HepG2 (cell line): ENCODE measurements around the gene SIRT6. TPM values are rescaled to one million over a fixed set of nuclear protein-coding genes. Genes with fewer than 3 reads are reported as not detected.

ENCODE experiments used
- ARNTL ChIP-seq: sonication (generic); formaldehyde crosslinking; IDR thresholded peaks from 2 replicates; pipeline ENCODE4 v1.4.0; 2020; ENCODE audit warnings: mild to moderate bottlenecking, missing genetic modification reagents
- DR1 ChIP-seq: sonication (generic); formaldehyde crosslinking; IDR thresholded peaks from 2 replicates; pipeline ENCODE4 v1.8.0; 2021; ENCODE audit warnings: mild to moderate bottlenecking, missing genetic modification reagents, inconsistent platforms
- FOXJ3 ChIP-seq: sonication (generic); formaldehyde crosslinking; IDR thresholded peaks from 2 replicates; pipeline ENCODE4 v1.4.0; 2020; ENCODE audit warnings: missing genetic modification reagents, mild to moderate bottlenecking, borderline replicate concordance
- FOXK1 ChIP-seq: sonication (generic); formaldehyde crosslinking; IDR thresholded peaks from 2 replicates; pipeline ENCODE4 v1.4.0; 2020; ENCODE audit warnings: low read depth, missing genetic modification reagents, borderline replicate concordance
- GATAD2A ChIP-seq: IDR thresholded peaks from 2 replicates; pipeline ENCODE4 v1.6.1; 2016
- HOMEZ ChIP-seq: IDR thresholded peaks from 2 replicates; pipeline ENCODE4 v1.6.1; 2016; ENCODE audit warnings: low read depth
- KDM3A ChIP-seq: IDR thresholded peaks from 2 replicates; pipeline ENCODE4 v1.6.1; 2018; ENCODE audit warnings: low read depth, missing compliant biosample characterization
- MIER3 ChIP-seq: IDR thresholded peaks from 2 replicates; pipeline ENCODE4 v1.6.1; 2016; ENCODE audit warnings: missing compliant biosample characterization, borderline replicate concordance
- MIXL1 ChIP-seq: IDR thresholded peaks from 2 replicates; pipeline ENCODE4 v1.6.1; 2016
- MLLT10 ChIP-seq: sonication (generic); formaldehyde crosslinking; IDR thresholded peaks from 2 replicates; pipeline ENCODE4 v1.4.0; 2020; ENCODE audit warnings: missing genetic modification reagents
- PRDM15 ChIP-seq: sonication (generic); formaldehyde crosslinking; IDR thresholded peaks from 2 replicates; pipeline ENCODE4 v1.4.0; 2020; ENCODE audit warnings: missing genetic modification reagents
- THAP7 ChIP-seq: sonication (generic); formaldehyde crosslinking; IDR thresholded peaks from 2 replicates; pipeline ENCODE4 v1.8.1; 2023; ENCODE audit warnings: mild to moderate bottlenecking, missing genetic modification reagents
- ZNF180 ChIP-seq: sonication (generic); formaldehyde crosslinking; IDR thresholded peaks from 2 replicates; pipeline ENCODE4 v1.4.0; 2020; ENCODE audit warnings: low read depth, missing genetic modification reagents, borderline replicate concordance
- ZNF253 ChIP-seq: sonication (generic); formaldehyde crosslinking; IDR thresholded peaks from 2 replicates; pipeline ENCODE4 v1.8.0; 2022; ENCODE audit warnings: mild to moderate bottlenecking, missing genetic modification reagents, borderline replicate concordance
- ZNF512B ChIP-seq: sonication (generic); formaldehyde crosslinking; IDR thresholded peaks from 2 replicates; pipeline ENCODE4 v1.5.1; 2020; ENCODE audit warnings: missing genetic modification reagents, mild to moderate bottlenecking, borderline replicate concordance
- ZNF572 ChIP-seq: sonication (generic); formaldehyde crosslinking; IDR thresholded peaks from 2 replicates; pipeline ENCODE4 v1.5.1; 2020; ENCODE audit warnings: mild to moderate bottlenecking, missing genetic modification reagents
- ZSCAN12 ChIP-seq: sonication (generic); formaldehyde crosslinking; IDR thresholded peaks from 2 replicates; pipeline ENCODE4 v1.9.0; 2021; ENCODE audit warnings: mild to moderate bottlenecking, missing genetic modification reagents
- polyA plus RNA-seq, 8 experiments: library from polyadenylated mRNA; depleted of rRNA in 3 of 8; stranded (reverse) in 7 of 8; unstranded in 1 of 8; fragments of >200 nt; fragmentation: Illumina TruSeq in 4 of 8; extraction: Trizol in 4 of 8; gene quantifications; 2 replicates each; pipeline versions ENCODE4 v1.2.1 to v1.2.3, GENCODE V29; 2011 to 2016; ENCODE audit warnings: low read depth in 4 of 8, missing spikeins in 1 of 8, mixed read lengths in 1 of 8; ENCODE audit not compliant: insufficient read depth in 1 of 8
- total RNA-seq, 5 experiments: library from RNA; depleted of rRNA; stranded (reverse); fragments of >200 nt; fragmentation: Illumina TruSeq; extraction: Trizol; gene quantifications; 2 replicates each; pipeline ENCODE4 v1.2.3, GENCODE V29; 2016; ENCODE audit warnings: low read depth in 1 of 5
- TF ChIP-seq, protein P1 (sequence below): fragments of 450-650 bp; IDR thresholded peaks from 2 replicates; pipeline ENCODE4 v1.6.1; 2017; ENCODE audit warnings: mild to moderate bottlenecking

Gene SIRT6
- total and polyA plus RNA-seq, 2 of the 13 experiments (the other 11 are each of a cell fraction or from before 2014, with no cell fraction given), result 11.0 to 18.4 TPM

DNA sequence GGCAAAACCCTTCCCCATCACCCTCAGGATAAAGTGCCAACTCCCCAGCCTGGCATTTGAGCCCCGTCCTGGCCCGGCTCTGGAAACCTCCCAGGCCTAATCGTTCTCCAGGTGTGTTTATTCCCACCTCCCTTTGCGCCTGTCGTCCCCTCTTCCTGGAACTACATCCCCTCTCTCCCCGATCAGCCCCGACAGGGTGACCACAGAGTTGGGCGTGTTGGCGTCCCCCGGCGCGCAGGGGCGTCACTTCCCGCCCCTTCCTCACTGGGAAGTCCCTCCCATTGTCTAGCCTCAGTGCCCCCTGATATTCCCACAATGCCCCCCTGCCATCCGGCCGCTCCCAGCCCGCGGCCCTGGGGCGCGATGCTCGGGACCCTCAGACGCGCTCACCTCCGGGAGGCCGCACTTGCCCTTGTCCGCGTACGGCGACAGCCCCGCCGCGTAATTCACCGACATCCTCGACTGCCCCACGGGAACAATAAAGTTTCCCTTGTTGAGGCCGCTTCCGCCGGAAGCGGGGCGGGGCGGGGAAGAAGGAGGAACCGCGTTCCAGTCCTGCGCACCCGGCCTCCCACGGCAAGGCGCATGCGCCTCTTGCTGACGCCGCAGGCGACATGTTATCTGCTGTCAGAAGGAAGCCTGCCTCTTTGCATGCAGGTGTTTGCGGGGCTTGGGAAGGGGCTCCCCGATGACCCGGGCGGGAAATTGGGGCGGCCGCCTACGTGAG lies at the start of gene SIRT6, which contains the start of gene ANKRD24 (continued):
- TF ChIP-seq PRDM15 (CRISPR knock-in tag) (0 out of 2 replicates have a peak, but pooled peaks have one; percentile 37), ZNF253 (CRISPR knock-in tag) (no peak), HOMEZ (CRISPR knock-in tag) (no peak), MIER3 (CRISPR knock-in tag) (peak; percentile 82; the same call in 1 of the 2 replicates), GATAD2A (CRISPR knock-in tag) (peak; percentile 78), FOXJ3 (peak; percentile 73), DR1 (CRISPR knock-in tag) (peak; percentile 65; the same call in 1 of the 2 replicates), THAP7 (peak; percentile 81), MIXL1 (peak; percentile 72; the same call in 1 of the 2 replicates), ZNF572 (0 out of 2 replicates have a peak, but pooled peaks have one; percentile 69), ZSCAN12 (no peak), KDM3A (CRISPR knock-in tag) (peak; percentile 96), ZNF512B (no peak), FOXK1 (CRISPR knock-in tag) (peak; percentile 93), ZNF180 (no peak), ARNTL (CRISPR knock-in tag) (no peak), MLLT10 (CRISPR knock-in tag) (no peak)
- TF ChIP-seq, protein P1, sequence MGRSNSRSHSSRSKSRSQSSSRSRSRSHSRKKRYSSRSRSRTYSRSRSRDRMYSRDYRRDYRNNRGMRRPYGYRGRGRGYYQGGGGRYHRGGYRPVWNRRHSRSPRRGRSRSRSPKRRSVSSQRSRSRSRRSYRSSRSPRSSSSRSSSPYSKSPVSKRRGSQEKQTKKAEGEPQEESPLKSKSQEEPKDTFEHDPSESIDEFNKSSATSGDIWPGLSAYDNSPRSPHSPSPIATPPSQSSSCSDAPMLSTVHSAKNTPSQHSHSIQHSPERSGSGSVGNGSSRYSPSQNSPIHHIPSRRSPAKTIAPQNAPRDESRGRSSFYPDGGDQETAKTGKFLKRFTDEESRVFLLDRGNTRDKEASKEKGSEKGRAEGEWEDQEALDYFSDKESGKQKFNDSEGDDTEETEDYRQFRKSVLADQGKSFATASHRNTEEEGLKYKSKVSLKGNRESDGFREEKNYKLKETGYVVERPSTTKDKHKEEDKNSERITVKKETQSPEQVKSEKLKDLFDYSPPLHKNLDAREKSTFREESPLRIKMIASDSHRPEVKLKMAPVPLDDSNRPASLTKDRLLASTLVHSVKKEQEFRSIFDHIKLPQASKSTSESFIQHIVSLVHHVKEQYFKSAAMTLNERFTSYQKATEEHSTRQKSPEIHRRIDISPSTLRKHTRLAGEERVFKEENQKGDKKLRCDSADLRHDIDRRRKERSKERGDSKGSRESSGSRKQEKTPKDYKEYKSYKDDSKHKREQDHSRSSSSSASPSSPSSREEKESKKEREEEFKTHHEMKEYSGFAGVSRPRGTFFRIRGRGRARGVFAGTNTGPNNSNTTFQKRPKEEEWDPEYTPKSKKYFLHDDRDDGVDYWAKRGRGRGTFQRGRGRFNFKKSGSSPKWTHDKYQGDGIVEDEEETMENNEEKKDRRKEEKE, result no peak
